GM12865 (cell line): Measurements from ENCODE around the gene CRHR1.

Experiments used
- DNase-seq: peaks from one replicate; pipeline ENCODE4 v3.0.0; 2010; ENCODE audit warnings: low read depth
- H3K4me3 ChIP-seq: 2 replicates; pipeline ENCODE4 v1.5.1; 2011; ENCODE audit warnings: mild to moderate bottlenecking, low read depth, low read length, control low read depth
- TF ChIP-seq, protein P1 (sequence below): IDR thresholded peaks from 2 replicates; pipeline ENCODE4 v1.5.1; 2011; ENCODE audit warnings: low read length, control low read depth, low read depth, inconsistent platforms; ENCODE audit not compliant: insufficient read depth; ENCODE audit errors: missing control alignments

The CRHR1 gene

DNA sequence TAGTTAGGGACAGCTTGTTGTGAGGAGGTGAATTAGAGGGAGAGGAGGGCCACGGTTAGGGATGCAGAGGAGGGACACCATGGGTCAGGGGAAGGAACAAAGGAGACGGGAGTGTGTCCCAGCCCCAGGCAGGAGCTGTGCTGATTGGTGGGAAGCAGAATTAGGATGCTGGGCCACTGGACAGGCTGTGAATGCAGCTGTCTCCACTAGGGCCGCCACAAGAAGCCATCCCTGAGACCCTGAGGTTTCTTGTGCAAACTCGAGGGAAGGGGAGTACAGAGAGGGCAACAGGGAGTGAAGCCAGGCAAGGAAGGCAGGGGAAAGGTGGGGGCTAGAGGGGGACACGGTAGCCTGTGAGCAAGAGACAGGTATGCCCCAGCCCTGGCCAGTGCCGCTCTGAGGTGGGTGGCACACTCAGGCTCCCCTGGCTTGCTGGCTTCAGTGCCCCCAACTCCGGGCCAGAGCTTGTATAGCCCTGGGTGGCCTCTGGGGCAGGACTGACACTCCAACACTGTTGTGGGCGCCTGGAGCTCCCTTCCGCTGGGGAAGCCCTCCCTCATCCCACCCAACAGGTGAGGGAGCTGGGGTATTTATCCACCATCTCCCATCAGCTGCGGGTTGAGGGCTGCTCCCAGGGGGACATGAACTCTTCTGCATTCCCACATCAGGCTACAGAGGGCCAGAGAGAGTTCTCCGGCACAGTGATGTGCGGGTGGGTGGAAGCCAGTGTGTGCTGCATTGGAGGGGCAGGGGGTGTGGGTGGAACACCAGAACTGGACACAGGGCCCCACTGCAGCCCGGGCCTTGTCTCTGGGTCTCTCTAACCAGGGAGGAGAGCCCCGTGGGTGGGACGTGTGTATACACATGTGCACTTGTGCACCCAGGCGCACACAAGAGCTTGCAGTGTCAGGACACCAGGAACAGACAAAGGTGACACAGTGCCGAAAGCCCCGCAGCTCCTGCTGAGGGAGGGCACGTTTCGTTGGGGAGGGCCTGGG lies 52.2 kb downstream of the CRHR1 start:
- no peak overlapping the region for H3K4me3 ChIP-seq
- TF ChIP-seq, protein P1, sequence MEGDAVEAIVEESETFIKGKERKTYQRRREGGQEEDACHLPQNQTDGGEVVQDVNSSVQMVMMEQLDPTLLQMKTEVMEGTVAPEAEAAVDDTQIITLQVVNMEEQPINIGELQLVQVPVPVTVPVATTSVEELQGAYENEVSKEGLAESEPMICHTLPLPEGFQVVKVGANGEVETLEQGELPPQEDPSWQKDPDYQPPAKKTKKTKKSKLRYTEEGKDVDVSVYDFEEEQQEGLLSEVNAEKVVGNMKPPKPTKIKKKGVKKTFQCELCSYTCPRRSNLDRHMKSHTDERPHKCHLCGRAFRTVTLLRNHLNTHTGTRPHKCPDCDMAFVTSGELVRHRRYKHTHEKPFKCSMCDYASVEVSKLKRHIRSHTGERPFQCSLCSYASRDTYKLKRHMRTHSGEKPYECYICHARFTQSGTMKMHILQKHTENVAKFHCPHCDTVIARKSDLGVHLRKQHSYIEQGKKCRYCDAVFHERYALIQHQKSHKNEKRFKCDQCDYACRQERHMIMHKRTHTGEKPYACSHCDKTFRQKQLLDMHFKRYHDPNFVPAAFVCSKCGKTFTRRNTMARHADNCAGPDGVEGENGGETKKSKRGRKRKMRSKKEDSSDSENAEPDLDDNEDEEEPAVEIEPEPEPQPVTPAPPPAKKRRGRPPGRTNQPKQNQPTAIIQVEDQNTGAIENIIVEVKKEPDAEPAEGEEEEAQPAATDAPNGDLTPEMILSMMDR = no peak
- DNase-seq = no peak

DNA sequence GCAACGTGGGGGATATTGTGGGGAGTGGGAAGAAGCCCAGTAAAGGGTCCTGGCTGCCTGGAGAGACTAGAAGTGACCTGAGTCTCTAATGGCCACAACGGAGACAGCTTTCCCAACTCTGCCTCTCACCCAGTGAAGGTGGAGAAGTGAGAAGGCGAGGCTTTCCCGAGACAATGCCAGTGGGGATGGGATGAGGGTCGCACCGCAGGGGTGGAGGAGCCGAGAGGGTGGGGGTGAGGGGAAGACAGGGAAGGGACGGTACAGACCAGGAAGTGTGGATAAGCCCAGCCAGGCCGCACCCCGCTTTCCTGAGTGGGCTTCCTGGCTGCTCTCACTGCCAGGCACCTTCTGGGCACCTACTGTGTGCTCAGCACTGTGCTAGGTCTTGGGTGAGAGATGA lies 53.1 kb downstream of the CRHR1 start:
- TF ChIP-seq, protein P1 = no peak
- no peak for DNase-seq
- H3K4me3 ChIP-seq = no peak overlapping the region

DNA sequence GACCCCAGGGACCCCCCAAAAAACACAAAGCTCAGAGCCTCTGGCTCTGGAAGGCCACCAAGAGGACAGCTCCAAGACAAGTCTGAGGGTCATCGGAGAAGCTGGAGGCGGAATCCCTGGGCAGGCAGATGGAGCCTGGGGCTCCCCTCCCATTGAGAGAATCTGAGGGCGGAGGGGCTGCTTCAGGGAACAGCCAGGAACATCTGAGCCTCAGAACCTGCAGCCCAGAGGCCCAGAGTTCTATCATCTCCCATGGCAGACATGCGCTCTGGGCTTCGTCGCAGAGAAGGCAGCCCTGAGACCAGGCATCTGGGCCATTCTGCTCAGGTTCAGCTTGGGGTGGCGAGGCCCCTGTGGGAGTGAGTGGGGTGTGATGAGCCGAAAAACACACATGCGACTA lies 53.5 kb downstream of the CRHR1 start:
- DNase-seq = no peak
- TF ChIP-seq, protein P1 = no peak
- no peak overlapping the region for H3K4me3 ChIP-seq

DNA sequence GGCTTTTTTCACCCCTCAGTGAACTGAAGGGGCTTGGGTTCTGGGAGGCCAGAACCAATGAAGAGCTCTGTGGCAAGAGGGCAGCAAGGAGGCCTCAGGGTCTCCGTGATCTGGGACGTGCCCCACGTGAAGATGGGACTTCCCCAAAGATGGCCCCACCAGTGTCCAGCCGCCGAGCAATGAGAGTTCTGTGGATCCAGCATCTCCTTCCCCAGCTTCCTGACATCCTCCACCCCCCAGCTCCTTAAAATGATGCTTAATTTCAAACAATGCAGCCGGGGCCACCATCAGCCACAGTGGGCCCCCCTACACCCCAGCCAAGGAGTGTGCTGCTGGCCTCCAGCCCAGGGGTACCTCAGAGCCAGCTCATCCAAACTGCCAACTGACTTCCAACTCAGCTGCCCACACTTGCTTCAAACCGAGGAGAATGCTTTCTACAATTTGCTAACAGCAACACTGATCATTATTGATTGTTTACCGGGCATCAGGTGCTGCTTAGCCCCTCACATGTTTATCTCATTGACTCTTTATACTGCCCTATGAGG lies 54.7 kb downstream of the CRHR1 start:
- H3K4me3 ChIP-seq = no peak overlapping the region
- TF ChIP-seq, protein P1 = no peak
- no peak for DNase-seq

DNA sequence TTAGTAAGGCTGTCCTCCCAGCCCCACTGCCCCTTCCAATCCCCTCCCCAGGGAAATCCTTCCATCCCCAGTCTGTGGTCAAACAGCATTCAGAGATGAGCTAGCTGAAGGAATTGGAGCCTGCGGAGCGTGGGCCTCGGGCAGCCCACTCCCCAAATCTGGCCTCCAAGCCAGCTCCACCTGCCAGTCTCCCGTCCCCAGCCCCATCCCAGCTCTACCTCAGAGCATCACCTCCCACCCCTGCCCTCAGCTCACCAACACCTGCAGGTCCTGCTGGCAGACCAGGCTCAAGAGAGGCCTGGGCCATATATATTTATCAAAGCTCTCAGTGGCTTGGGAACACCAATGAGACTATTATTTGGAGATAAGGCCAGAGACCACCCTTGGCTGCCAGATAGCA lies 55.3 kb downstream of the CRHR1 start:
- no peak for DNase-seq
- H3K4me3 ChIP-seq = no peak overlapping the region
- TF ChIP-seq, protein P1 = no peak

DNA sequence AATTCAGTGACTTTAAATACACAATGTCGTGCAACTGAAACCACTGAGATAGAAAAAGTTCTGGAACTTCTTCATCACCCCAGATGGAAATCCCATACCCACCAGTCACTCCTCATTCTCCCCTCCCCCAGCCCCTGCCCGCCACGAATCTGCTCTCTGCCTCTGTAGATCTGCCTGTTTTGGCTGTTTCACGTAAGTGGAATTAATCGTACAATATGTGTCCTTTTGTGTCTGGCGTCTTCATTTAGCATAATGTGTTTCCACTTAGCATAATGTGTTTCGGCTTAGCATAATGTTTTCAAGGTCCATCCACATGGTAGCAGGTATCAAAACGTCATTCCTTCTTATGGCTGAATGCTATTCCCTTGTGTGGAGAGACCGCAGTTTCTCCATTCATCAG lies 57.1 kb downstream of the CRHR1 start:
- no peak for DNase-seq
- H3K4me3 ChIP-seq = no peak overlapping the region
- TF ChIP-seq, protein P1 = no peak
